Fibroblast of skin of abdomen (primary cell): Measurements from ENCODE around the gene AGAP3.

Experiments
- DNase-seq: peaks from one replicate; pipeline ENCODE4 v3.0.0-alpha.2; 2013

Gene AGAP3

DNA sequence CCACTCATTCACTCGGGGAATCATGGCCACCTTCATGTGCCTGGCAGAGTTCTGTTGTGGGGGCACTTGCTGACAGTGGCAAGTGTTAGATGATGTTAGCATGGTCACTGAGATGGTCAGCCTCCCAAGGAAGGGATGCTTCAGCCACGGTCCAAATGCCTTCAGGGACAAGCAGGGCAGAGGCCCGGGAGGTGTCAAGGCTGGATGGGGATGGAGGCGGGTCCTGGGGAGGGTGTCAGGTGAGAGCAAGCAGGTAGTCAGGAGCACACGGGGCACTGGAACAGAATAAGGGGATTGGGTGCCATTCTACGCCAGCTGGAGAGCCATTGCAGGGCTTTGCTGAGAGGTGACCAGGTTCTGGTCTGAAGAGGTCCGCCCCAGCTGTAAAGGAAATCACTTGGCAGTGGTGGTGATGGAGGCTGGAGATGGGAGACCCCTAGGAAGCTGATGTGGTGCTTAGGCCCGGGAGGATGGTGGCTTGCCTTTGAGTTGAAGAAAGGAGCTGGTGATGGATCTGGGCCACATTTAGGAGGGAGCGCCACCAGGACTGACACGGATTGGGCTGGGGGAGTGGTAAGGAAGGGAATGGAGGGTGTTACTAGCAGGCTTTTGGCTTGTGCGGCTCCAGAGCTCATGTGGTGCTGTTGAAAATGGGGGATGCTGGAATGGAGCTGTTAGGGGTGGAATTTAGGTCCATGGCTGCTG, 24.1 kb downstream of the AGAP3 start:
- DNase-seq, result no peak

DNA sequence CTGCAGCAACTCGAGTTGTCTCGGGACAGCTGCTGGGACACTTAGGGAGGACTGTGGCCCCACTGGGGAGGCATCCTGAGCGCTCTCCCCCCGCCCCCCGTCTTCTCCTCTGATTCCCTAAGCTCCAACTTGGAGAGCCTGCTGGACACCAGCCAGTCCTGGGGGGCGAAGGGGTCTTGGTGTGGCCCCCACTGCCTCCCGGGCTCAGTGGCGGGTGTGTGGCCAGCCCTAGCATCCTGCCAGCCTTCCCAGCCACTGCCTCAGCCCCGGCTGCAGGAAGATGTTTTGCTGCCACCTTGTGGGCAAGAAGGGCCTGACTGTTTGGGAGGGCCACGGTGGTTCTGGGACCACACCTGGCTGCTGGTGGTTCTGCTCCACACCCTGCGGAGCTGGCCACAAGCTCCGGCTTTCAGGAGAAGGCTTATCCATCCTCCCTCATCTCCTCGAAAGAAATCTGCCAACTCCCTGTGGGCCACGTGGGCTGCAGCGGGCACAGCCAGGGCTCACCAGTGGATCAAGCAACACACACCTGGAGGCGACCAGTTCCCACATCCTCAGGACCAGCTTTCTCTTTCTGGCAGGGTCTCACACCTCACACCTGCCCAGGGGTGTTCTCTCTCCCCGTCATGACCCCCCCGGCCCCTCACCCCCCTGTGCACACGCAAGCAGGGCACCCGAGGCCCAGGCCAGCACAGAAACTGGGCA, 24.8 kb downstream of the AGAP3 start:
- DNase-seq, result peak; percentile 69

GRCh38 chr7:151113344-151114150, 27.3 kb downstream of the AGAP3 start:
- peak; percentile 89 for DNase-seq

DNA sequence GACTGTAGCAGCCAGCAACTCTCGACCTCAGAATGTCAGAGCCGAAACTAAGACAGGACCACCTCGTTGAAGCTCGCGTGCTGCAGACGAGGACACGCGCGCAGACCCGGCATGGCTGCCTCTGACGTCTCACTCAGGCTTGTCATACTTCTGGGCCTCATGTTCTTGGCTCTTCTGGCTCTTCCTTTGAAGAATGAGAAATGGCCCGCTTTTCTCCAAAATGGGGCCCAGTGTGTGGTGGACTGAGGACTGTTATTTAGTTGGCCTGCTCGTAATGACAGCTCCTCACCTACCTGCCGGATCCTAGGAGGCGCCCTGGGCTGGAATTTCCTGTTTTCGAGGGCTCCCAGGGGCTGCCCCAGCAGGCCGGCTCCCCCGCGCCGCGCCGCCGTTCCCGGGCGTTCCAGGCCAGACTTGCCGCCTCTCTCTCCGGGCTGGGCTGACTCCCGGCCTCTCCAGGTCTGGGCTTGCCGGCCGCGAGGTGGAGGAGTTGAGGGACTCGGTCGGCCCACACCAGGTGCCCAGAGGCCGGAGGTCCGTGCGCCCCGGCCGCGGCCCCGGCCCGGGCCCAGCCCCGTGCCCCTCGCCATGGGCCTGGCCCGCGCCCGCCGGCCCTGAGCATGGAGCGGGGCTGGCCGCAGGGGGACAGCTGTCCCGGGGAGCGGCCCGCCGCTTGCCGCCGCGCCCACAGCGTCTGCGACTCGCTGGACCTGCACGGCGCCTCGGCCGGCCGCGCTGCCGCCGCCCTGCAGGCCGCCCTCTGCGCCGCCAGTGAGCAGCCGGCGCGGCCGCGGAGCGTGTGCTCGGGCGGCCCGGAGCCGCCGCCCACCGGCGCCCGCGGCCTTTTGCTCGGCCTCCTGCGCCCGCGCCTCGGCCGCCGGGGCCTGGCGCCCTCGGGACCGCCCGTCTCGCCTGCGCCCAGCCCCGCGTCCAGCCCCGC, 28.1 kb downstream of the AGAP3 start:
- no peak for DNase-seq

DNA sequence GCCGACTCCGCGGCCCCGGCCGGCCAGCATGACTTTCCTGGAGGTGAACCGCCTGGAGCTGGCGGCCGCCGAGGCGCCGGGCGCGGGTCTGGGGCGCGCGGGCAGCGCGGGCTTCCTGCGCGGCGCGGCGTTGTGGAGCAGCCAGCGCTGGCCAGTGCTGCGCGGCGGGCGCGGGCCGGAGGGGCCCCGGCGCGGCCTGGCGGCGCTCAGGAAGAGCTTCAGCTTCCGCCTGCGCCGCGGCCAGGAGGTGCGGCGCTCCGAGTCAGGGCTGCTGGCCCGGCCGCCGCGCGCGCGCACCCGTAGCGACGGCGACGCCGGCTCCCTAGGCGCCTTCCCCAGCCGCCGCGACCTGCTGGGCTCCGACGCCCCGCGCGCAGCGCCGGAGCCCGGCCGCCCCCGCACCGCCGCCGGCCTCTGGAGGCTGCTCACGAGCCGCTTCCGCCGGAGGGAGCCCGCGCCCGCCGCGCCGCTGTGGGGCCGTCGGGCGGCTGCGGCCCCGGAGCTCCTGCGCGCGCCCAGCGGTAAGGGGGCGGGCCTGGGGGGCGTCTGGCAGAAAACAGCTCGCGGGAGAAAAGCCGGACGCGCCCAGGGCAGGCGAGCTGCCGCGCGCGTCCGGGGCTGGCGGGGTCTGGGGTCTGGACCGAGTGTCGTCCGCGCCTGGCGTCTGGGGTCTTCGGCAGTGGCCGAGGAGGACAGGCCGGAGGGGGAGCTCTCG, 29.0 kb downstream of the AGAP3 start:
- peak; percentile 25 for DNase-seq

DNA sequence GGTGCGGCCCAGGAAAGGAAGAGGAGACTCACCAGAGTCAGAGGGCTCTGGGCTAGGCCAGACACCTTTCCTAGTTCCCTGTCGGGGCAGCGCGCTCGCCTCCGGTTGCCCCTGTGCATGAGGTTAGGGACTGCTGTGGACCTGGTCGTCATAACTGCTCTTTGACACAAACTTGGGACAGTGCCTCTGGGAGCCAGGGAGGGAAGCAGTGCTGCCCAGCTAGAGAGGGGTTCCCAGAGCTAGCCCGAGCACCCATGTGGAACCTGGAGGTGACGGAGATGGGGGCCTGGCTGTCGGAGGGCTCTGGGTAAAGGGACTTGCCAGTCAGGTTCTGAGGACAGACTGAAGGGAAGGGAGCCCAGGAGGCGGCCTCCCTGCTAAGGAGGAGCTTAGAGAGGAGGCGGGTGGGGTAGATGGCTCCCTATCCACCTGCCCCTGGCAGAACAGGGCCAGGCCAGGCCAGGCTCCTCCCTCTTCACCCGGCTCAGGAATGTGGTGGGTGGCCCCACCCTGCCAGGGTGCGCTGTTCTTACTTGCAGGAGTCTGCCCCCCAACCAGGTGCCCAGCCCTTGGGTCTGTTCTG, 29.7 kb downstream of the AGAP3 start:
- no peak for DNase-seq

DNA sequence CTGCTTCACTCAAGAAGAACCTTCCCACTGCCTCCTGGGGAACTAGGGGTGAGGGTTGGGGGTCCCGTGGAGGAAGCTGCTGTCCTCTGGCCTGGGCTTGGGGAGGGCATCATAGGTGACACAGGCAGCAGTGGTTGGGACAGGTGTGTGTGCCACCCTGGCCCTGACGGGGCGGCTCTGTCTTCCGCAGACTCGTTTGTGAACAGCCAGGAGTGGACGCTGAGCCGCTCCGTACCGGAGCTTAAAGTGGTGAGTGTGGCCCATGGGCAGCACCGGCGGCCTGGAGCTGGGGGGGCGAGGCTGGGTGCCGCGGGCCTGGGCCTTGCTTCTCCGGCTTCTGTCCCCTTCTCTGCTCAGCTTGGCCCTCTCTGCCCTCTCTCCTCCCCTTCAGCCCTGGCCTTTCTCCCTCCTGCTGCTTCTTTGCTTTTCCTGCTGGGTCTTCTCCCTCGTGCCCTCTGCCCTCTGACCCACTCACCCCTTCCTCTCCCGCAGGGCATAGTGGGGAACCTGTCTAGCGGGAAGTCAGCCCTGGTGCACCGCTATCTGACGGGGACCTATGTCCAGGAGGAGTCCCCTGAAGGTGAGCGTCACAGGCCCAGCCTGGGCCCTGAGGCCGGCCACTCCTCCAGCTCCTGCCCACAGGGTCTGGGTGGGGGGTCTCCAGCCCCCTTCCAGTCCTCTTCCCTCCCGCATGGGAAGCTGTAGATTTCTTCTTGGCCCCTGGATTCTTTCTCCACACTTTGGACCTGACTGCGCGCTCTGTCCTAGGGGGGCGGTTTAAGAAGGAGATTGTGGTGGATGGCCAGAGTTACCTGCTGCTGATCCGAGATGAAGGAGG, 30.5 kb downstream of the AGAP3 start:
- no peak for DNase-seq

DNA sequence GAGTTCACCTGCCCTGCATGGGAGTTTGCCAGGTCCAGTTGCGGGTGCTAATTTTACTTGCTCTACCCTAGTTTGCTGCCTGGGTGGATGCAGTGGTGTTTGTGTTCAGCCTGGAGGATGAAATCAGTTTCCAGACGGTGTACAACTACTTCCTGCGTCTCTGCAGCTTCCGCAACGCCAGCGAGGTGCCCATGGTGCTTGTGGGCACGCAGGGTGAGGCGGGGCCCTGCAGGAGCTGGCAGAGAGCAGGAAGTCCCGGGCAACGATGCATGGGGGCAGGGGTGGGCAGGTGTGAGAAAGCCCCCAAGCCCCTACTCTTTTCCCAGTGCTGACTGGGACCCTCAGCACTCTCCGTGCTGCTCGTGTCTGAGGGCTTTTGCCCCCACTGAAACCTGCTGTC, 31.3 kb downstream of the AGAP3 start:
- no peak for DNase-seq

DNA sequence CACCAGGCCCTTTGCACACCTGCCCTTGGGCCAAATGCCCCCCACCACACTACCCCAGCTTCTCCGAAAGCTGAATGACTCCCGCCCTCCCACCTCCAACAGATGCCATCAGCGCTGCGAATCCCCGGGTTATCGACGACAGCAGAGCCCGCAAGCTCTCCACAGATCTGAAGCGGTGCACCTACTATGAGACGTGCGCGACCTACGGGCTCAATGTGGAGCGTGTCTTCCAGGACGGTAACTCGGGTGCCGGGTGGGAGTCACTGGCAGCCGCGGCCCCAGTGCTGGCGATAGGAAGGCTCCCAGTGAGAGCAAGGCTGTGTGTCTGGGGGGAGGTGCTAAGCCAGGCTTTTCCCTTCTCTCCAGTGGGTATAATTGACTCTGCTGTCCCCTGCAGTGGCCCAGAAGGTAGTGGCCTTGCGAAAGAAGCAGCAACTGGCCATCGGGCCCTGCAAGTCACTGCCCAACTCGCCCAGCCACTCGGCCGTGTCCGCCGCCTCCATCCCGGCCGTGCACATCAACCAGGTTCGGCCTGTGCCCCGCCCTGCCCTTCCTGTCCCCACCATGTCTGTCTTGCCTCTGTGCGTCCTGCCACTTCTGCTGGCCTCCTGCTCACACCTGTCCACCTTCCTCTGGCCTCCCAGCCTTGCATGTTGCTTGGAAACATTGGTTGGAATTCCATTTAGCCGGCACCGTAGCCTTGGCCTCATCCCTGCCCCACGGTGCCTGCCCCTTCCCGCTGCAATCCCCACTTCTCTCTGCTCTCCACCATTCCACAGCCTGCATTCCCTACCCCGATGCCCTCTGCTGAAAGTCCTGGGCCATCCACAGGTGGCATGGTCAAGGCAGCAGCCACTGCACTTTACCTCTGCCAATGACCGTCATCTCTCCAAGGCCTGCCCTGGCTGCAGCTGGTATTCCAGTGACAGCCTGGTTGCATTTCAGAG, 32.1 kb downstream of the AGAP3 start:
- DNase-seq, result no peak

- no peak for DNase-seq
Observed at GRCh38 chr7:151119055-151119415, 32.8 kb downstream of the AGAP3 start.

DNA sequence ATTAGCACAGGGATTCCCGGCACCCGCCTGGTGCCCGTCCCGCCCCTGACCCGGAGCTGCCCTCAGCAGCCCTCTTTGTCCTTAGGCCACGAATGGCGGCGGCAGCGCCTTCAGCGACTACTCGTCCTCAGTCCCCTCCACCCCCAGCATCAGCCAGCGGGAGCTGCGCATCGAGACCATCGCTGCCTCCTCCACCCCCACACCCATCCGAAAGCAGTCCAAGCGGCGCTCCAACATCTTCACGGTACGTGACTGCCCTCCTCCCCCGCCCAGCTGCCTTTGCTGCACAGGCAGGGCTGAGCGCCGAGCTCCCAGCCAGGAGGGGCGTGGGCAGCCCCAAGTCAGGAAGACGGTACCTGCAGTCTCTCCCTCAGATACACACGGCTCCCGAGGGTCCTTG, 33.6 kb downstream of the AGAP3 start:
- no peak for DNase-seq

DNA sequence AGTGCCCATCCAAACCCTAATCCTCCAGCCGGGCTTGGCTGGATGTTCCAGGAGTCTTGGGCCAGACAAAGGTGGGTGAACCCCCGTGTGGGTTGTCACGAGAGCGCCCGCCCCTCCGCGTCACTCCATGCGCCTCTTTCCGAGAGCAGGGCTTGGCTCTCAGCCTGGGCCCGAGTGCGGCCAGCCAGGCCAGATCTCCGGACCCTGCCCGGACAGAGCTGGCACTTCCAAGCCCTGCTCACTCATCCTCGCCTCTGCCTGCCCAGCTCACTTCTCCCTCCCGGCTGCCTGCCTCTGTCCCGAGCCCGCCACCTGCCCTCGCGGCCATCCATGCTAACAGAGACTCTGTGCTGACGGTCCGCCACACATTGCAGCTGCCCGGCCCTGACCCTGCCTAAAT, 34.6 kb downstream of the AGAP3 start:
- DNase-seq, result no peak

DNA sequence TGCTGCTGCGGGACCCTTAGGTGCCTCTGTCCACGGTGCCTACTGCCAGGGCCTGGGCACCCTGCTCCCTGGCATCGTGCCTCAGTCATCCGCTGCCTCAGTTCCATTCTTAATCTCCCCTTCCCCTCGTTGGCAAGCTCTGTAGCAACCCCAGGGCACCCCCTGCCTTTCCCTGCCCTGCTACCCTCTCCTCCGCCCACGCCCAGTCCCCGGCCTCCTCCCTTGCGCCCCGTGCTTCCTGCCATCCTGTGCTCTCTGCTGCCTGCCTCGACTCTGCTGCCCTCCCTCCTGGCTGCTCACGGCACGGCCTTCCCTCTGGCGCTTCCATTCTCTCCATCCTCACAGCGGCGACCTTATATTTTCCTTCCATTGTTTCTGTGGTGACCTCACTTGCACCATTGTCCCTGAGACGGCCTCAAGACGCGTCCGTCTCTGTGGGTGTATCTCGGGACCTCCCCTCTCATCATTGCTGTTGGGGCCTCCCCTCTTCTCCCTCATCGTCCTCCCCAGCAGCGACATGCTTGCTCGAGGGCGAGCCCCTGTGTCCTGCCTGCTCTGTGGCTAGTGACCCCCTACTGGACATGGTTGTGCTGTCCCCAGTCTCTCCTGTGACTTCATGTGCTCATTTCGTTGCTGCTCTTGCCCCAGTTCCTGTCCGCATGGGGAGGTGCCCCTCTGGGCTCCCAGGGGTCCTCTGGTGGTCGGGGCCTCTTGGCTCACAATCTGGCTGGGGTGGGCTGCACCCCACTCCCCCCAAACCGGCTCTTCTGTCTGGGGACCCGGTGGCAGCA, 35.3 kb downstream of the AGAP3 start:
- DNase-seq, result no peak

DNA sequence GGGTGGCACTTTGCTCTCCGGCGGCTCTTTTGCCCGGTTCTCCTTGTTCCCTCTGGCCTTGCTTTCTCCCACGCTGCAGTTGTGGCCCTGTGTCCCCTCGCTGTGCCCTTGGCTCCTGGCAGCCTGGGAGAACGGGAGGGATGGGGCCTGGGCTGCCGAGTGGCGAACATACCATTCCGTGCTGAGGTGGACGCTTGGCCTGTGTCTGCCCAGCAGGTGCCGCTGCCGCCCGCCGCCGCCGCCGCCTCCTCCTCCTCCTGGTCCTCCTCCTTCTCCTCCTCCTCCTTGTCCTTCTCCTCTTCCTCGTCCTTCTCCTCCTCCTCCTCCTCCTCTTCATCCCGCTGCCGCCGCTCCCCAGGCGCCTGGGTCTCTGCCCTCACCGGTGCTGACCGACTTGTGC, 36.0 kb downstream of the AGAP3 start:
- DNase-seq, result no peak

DNA sequence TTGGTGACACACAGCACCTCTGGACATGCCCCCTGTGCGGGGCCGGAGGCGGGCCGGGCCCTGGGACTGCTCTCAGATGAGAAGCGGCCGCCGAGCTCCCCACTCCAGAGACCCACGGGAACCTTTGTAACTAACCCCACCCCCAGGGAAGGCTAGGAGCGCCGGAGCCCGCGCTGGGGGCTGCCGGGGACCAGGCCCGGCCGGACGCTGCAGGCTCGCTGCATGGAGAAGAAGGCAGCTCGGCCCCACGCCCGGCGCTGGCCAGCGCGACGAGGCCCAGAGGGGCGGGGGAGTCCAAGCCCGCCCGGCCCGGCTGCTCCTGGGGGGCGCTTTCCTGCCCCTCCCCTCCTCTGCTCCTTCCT, 36.5 kb downstream of the AGAP3 start:
- DNase-seq, result no peak

GRCh38 chr7:151123158-151123821, 37.0 kb downstream of the AGAP3 start:
- DNase-seq, result no peak

DNA sequence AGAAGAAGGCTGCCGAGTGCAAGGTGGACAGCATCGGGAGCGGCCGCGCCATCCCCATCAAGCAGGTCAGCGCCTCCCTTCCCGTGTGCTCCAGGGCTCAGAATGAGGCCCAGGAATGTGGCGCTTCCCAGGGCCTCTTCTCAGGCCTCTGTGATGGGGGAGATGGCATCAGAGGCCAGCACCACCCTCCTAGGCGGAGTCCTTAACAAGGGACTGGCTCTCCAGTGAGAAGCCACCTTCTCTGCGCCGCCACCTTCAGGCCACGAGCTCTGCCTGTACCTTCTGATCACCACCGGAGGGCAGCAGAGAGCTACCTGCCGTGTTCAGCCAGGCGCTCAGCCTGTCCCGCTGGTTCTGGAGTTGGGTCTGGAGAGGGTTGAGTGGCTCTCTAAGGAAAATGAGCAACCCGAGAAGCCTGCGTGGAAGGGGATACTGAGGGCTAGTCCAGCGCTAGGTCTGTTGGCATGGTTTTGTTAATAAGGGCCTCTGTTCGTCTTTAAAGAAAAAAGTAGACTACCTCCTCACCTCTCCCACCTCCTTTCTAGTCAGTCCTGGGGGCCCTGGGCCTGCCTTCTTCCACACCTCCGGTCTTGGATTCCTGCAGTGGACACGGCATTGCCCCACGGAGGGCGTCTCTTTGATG, 37.7 kb downstream of the AGAP3 start:
- peak; percentile 73 for DNase-seq
